Peyer's patch (tissue), 4 donors: Measurements from ENCODE around the gene SHISA5.

Experiments used
- POLR2A ChIP-seq, 2 donors: fragments of 450-650 bp; IDR thresholded peaks; one replicate each; pipeline ENCODE4 v1.5.1; 2017; ENCODE audit warnings: antibody characterized with exemption in 2 of 2, mild to moderate bottlenecking in 2 of 2, moderate library complexity in 2 of 2
- TF ChIP-seq, protein P1 (sequence below), 6 experiments: fragments of 450-650 bp in 4 of 6; fragments of 200-600 bp in 2 of 6; sonication (generic) in 1 of 6; IDR thresholded peaks; one replicate each; pipeline ENCODE4 v1.5.1; 2017 to 2019; ENCODE audit warnings: antibody characterized with exemption in 6 of 6, mild to moderate bottlenecking in 3 of 6, moderate library complexity in 1 of 6

DNA sequence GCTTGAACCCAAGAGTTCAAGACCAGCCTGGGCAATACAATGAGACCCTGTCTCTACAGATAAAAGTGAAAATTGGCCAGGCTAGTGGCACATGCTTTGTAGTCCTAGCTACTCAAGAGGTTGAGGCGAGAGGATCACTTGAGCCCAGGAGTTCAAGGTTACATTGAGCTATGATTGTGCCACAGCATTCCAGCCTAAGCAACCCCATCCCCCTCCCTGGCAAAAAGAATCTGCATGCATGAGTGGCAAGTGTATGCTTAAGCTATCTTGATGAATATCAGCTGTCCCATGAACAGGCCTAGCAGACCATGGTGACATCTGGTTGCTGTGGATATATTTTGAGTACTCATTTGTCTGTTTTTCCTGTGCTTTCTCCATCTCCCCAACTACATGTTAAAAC, 52.7 kb downstream of the SHISA5 start:
- TF ChIP-seq, protein P1, sequence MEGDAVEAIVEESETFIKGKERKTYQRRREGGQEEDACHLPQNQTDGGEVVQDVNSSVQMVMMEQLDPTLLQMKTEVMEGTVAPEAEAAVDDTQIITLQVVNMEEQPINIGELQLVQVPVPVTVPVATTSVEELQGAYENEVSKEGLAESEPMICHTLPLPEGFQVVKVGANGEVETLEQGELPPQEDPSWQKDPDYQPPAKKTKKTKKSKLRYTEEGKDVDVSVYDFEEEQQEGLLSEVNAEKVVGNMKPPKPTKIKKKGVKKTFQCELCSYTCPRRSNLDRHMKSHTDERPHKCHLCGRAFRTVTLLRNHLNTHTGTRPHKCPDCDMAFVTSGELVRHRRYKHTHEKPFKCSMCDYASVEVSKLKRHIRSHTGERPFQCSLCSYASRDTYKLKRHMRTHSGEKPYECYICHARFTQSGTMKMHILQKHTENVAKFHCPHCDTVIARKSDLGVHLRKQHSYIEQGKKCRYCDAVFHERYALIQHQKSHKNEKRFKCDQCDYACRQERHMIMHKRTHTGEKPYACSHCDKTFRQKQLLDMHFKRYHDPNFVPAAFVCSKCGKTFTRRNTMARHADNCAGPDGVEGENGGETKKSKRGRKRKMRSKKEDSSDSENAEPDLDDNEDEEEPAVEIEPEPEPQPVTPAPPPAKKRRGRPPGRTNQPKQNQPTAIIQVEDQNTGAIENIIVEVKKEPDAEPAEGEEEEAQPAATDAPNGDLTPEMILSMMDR (IDR thresholded peaks at IDR 0.05), result no peak
- TF ChIP-seq POLR2A (IDR thresholded peaks at IDR 0.05), result no peak
